KMS-11 (cell line): Measurements from ENCODE around the gene SLC41A3.

Experiments
- H2AFZ ChIP-seq: fragments of 200-600 bp; sonication (generic); 2 replicates; pipeline ENCODE4 v1.6.1; 2016; ENCODE audit warnings: antibody characterized with exemption, mixed run types, low read depth
- H3K27ac ChIP-seq: fragments of 200-600 bp; sonication (generic); 2 replicates; pipeline ENCODE4 v1.6.1; 2016; ENCODE audit warnings: mild to moderate bottlenecking, mixed run types
- H3K27me3 ChIP-seq: fragments of 200-600 bp; sonication (generic); 2 replicates; pipeline ENCODE4 v1.6.1; 2017; ENCODE audit warnings: mild to moderate bottlenecking, low read depth, mixed run types, moderate library complexity; ENCODE audit not compliant: insufficient read depth
- H3K36me3 ChIP-seq: fragments of 200-600 bp; sonication (generic); 2 replicates; pipeline ENCODE4 v1.6.1; 2017; ENCODE audit warnings: mild to moderate bottlenecking, mixed run types; ENCODE audit not compliant: insufficient read depth
- H3K4me1 ChIP-seq: fragments of 200-600 bp; sonication (generic); 2 replicates; pipeline ENCODE4 v1.6.1; 2016; ENCODE audit warnings: mild to moderate bottlenecking, low read depth, mixed run types; ENCODE audit not compliant: poor library complexity, severe bottlenecking
- H3K4me2 ChIP-seq: fragments of 200-600 bp; sonication (generic); 2 replicates; pipeline ENCODE4 v1.7.0; 2016; ENCODE audit warnings: mild to moderate bottlenecking, mixed run types
- H3K4me3 ChIP-seq: fragments of 200-600 bp; sonication (generic); IDR thresholded peaks from 2 replicates; pipeline ENCODE4 v1.6.1; 2017; ENCODE audit warnings: low read depth, low read length, mixed read lengths; ENCODE audit not compliant: insufficient read depth
- H3K79me2 ChIP-seq: fragments of 200-600 bp; sonication (generic); 2 replicates; pipeline ENCODE4 v1.6.1; 2016; ENCODE audit warnings: low read depth, mixed run types; ENCODE audit not compliant: insufficient read depth
- H3K9ac ChIP-seq: fragments of 200-600 bp; sonication (generic); 2 replicates; pipeline ENCODE4 v1.6.1; 2016; ENCODE audit warnings: mild to moderate bottlenecking, mixed run types
- H4K20me1 ChIP-seq: fragments of 200-600 bp; sonication (generic); 2 replicates; pipeline ENCODE4 v1.6.1; 2016; ENCODE audit warnings: mild to moderate bottlenecking, mixed run types; ENCODE audit not compliant: insufficient read depth
- TF ChIP-seq, protein P1 (sequence below): fragments of 200-600 bp; sonication (generic); conservative IDR thresholded peaks from 2 replicates; pipeline ENCODE4 v1.6.1; 2017; ENCODE audit warnings: low read depth, mild to moderate bottlenecking, antibody characterized with exemption, low read length, moderate library complexity, mixed read lengths

The SLC41A3 gene

DNA sequence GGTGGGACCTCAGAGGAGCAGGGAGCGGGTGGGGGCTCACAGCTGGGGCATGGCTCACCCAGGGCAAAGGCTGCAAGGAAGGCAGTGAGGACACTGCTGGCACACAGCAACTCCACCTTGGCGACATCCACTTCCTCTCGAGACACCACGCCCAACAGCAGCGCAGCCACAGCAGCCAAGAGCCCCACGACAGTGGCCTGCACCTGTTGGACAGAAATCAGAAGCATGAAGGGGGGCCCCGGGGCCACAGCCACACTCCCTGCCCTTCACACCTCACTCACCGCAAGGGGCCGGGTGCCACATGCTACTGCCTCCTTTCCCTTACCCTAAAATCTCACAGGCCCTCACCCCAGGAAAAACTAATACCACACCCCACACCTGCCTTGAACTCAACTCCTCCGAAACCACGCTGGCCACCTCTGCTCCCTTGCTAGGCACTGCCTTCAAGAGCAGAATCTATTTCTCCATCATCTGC lies 57.6 kb downstream of the SLC41A3 start:
- Histone ChIP-seq H3K4me3 (no peak overlapping the region), H4K20me1 (no peaks in the 10 kb centered on the region), H3K36me3 (no peaks in the 10 kb centered on the region), H3K4me2 (no peak overlapping the region), H3K27me3 (no peaks in the 10 kb centered on the region), H3K79me2 (no peaks in the 10 kb centered on the region), H3K27ac (no peak overlapping the region), H3K9ac (no peak overlapping the region), H2AFZ (no peak overlapping the region), H3K4me1 (no peaks in the 10 kb centered on the region)
- TF ChIP-seq, protein P1, sequence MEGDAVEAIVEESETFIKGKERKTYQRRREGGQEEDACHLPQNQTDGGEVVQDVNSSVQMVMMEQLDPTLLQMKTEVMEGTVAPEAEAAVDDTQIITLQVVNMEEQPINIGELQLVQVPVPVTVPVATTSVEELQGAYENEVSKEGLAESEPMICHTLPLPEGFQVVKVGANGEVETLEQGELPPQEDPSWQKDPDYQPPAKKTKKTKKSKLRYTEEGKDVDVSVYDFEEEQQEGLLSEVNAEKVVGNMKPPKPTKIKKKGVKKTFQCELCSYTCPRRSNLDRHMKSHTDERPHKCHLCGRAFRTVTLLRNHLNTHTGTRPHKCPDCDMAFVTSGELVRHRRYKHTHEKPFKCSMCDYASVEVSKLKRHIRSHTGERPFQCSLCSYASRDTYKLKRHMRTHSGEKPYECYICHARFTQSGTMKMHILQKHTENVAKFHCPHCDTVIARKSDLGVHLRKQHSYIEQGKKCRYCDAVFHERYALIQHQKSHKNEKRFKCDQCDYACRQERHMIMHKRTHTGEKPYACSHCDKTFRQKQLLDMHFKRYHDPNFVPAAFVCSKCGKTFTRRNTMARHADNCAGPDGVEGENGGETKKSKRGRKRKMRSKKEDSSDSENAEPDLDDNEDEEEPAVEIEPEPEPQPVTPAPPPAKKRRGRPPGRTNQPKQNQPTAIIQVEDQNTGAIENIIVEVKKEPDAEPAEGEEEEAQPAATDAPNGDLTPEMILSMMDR = no peak

- no peak overlapping the region for H3K9ac ChIP-seq
- no peaks in the 10 kb centered on the region for H3K27me3 ChIP-seq
- no peak overlapping the region for H3K4me2 ChIP-seq
- H3K79me2 ChIP-seq = no peaks in the 10 kb centered on the region
- TF ChIP-seq, protein P1 = no peak
- H3K27ac ChIP-seq = no peak overlapping the region
- H3K36me3 ChIP-seq = no peaks in the 10 kb centered on the region
- H4K20me1 ChIP-seq = no peaks in the 10 kb centered on the region
- no peak overlapping the region for H2AFZ ChIP-seq
- H3K4me1 ChIP-seq = no peaks in the 10 kb centered on the region
- no peak overlapping the region for H3K4me3 ChIP-seq
These were observed 58.1 kb downstream of the SLC41A3 start for GRCh38 chr3:126025862-126026261.

DNA sequence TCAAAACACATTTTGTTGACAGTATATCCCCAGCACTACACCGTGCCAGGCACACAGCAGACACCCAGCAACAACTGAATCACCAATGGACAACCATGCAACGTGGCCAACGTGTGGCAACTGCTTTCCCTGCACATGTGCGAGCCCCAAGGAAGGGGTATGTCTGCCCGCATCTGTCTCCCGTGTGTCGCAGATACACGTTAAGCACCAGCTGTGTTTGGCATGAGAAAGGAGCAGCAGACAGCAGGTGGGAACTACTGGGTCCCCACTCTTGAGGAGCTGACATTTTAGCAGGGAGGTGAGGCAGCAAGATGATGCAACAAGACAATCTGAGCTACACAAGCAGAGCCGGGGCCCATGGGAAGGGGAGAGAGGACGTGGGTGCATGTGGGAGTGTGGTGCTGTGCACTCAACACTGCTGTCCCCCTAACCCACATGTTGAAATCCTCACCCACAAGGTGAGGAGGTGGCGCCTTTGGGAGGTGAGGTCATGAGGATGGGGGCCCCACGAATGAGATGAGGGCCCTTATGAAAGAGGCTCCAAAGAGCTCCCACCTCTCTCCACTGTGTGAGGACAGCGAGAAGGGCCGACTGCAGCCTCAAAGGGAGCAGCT lies 58.7 kb downstream of the SLC41A3 start:
- TF ChIP-seq, protein P1 = no peak
- Histone ChIP-seq H3K9ac (no peak overlapping the region), H3K27ac (no peak overlapping the region), H3K4me3 (no peak overlapping the region), H3K27me3 (no peaks in the 10 kb centered on the region), H3K4me1 (no peaks in the 10 kb centered on the region), H3K36me3 (no peaks in the 10 kb centered on the region), H2AFZ (no peak overlapping the region), H3K4me2 (no peak overlapping the region), H4K20me1 (no peaks in the 10 kb centered on the region), H3K79me2 (no peaks in the 10 kb centered on the region)

GRCh38 chr3:126024049-126024854 lies 59.7 kb downstream of the SLC41A3 start:
- Histone ChIP-seq H3K9ac (no peak overlapping the region), H3K27me3 (no peaks in the 10 kb centered on the region)

More at GRCh38 chr3:126024049-126024854, 59.7 kb downstream of the SLC41A3 start:
- no peak overlapping the region for H2AFZ ChIP-seq
- no peak overlapping the region for H3K27ac ChIP-seq
- H3K4me1 ChIP-seq = no peaks in the 10 kb centered on the region
- no peak overlapping the region for H3K4me2 ChIP-seq
- no peaks in the 10 kb centered on the region for H3K79me2 ChIP-seq
- H3K4me3 ChIP-seq = no peak overlapping the region
- TF ChIP-seq, protein P1 = no peak
- no peaks in the 10 kb centered on the region for H4K20me1 ChIP-seq
- no peaks in the 10 kb centered on the region for H3K36me3 ChIP-seq
